Renal pelvis (tissue), 12 donors: Measurements from ENCODE around the gene SNW1. TPM values are rescaled to one million over a fixed set of nuclear protein-coding genes. Genes with fewer than 3 reads are reported as not detected.
"Not testable (repeated sequence)": the region's sequence is repeated elsewhere in the genome, so short reads cannot be mapped to it uniquely, and the experiment has no call there.

Experiments used
- DNase-seq: peaks from one replicate; pipeline ENCODE4 v3.0.0-alpha.2; 2013
- long read RNA-seq, 16 experiments: transcript quantifications; one replicate each; lab custom pipeline, GENCODE V29; 2026
- polyA plus RNA-seq, 3 donors: library from polyadenylated mRNA; unstranded; fragments of 120-200 nt; gene quantifications; one replicate each; pipeline ENCODE4 v1.2.1, GENCODE V29; 2013; ENCODE audit not compliant: insufficient read length in 3 of 3

Gene SNW1
- polyA plus RNA-seq = 10 to 100 TPM; 78.6 to 89.1 (median 81.6) TPM
- long read RNA-seq, donor 1, transcript SNW1-201 (14 exons, 2,163 nt) = major isoform, 19 of 51 reads
- long read RNA-seq, donor 1, partial matches to known transcripts = 29 of 51 reads
- long read RNA-seq, donor 1, other reads (novel, unspliced or antisense) = 0 of 51 reads
- long read RNA-seq, donor 2, transcript SNW1-201 (14 exons, 2,163 nt) = major isoform, 19 of 53 reads
- long read RNA-seq, donor 2, transcript SNW1-205 (13 exons, 1,855 nt) = minor isoform, 9 of 53 reads
- long read RNA-seq, donor 2, partial matches to known transcripts = 24 of 53 reads
- long read RNA-seq, donor 2, other reads (novel, unspliced or antisense) = 0 of 53 reads
- long read RNA-seq, donor 3, transcript SNW1-201 (14 exons, 2,163 nt) = major isoform, 10 of 33 reads
- long read RNA-seq, donor 3, partial matches to known transcripts = 20 of 33 reads
- long read RNA-seq, donor 3, other reads (novel, unspliced or antisense) = 0 of 33 reads
- long read RNA-seq, donor 4, transcript SNW1-205 (13 exons, 1,855 nt) = minor isoform, 5 of 37 reads
- long read RNA-seq, donor 4, transcript SNW1-201 (14 exons, 2,163 nt) = major isoform, 19 of 37 reads
- long read RNA-seq, donor 4, partial matches to known transcripts = 12 of 37 reads
- long read RNA-seq, donor 4, other reads (novel, unspliced or antisense) = 0 of 37 reads
- long read RNA-seq, donor 5, partial matches to known transcripts = 14 of 21 reads
- long read RNA-seq, donor 5, other reads (novel, unspliced or antisense) = 0 of 21 reads
- long read RNA-seq, donor 6, transcript SNW1-205 (13 exons, 1,855 nt) = minor isoform, 7 of 39 reads
- long read RNA-seq, donor 6, transcript SNW1-201 (14 exons, 2,163 nt) = major isoform, 12 of 39 reads
- long read RNA-seq, donor 6, partial matches to known transcripts = 19 of 39 reads
- long read RNA-seq, donor 6, other reads (novel, unspliced or antisense) = 0 of 39 reads
- long read RNA-seq, donor 7, transcript SNW1-201 (14 exons, 2,163 nt) = major isoform, 10 of 41 reads
- long read RNA-seq, donor 7, partial matches to known transcripts = 27 of 41 reads
- long read RNA-seq, donor 7, other reads (novel, unspliced or antisense) = 0 of 41 reads
- long read RNA-seq, donor 8, transcript SNW1-201 (14 exons, 2,163 nt) = major isoform, 11 of 18 reads
- long read RNA-seq, donor 8, partial matches to known transcripts = 5 of 18 reads
- long read RNA-seq, donor 8, other reads (novel, unspliced or antisense) = 0 of 18 reads
- long read RNA-seq, donor 9, transcript SNW1-201 (14 exons, 2,163 nt) = major isoform, 22 of 47 reads
- long read RNA-seq, donor 9, partial matches to known transcripts = 21 of 47 reads
- long read RNA-seq, donor 9, other reads (novel, unspliced or antisense) = 0 of 47 reads
- long read RNA-seq, donor 10, transcript SNW1-201 (14 exons, 2,163 nt) = major isoform, 10 of 38 reads
- long read RNA-seq, donor 10, transcript SNW1-205 (13 exons, 1,855 nt) = minor isoform, 6 of 38 reads
- long read RNA-seq, donor 10, partial matches to known transcripts = 21 of 38 reads
- long read RNA-seq, donor 10, other reads (novel, unspliced or antisense) = 0 of 38 reads
- long read RNA-seq, donor 11, partial matches to known transcripts = 21 of 27 reads
- long read RNA-seq, donor 11, other reads (novel, unspliced or antisense) = 0 of 27 reads
- long read RNA-seq, donor 12, transcript SNW1-201 (14 exons, 2,163 nt) = major isoform, 17 of 36 reads
- long read RNA-seq, donor 12, transcript SNW1-205 (13 exons, 1,855 nt) = minor isoform, 5 of 36 reads
- long read RNA-seq, donor 12, partial matches to known transcripts = 12 of 36 reads
- long read RNA-seq, donor 12, other reads (novel, unspliced or antisense) = 0 of 36 reads
- long read RNA-seq, donor 13, partial matches to known transcripts = 18 of 23 reads
- long read RNA-seq, donor 13, other reads (novel, unspliced or antisense) = 0 of 23 reads
- long read RNA-seq, donor 14 = 0 reads
- long read RNA-seq, donor 15 = 0 reads
- long read RNA-seq, donor 16, transcript SNW1-201 (14 exons, 2,163 nt) = major isoform, 12 of 45 reads
- long read RNA-seq, donor 16, transcript SNW1-205 (13 exons, 1,855 nt) = minor isoform, 11 of 45 reads
- long read RNA-seq, donor 16, partial matches to known transcripts = 21 of 45 reads
- long read RNA-seq, donor 16, other reads (novel, unspliced or antisense) = 0 of 45 reads

- DNase-seq = peak; percentile 94
These were observed at the start of gene SNW1 for GRCh38 chr14:77760381-77761204. SNW1 (minus strand) TSS chr14:77761156; CDS start chr14:77761127, 29 bp downstream.

- no peak for DNase-seq
These were observed 48.1 kb upstream of the SNW1 start for GRCh38 chr14:77809011-77809410.

GRCh38 chr14:77808250-77808649, 47.3 kb upstream of the SNW1 start:
- DNase-seq = no peak

GRCh38 chr14:77805706-77806105, 44.8 kb upstream of the SNW1 start:
- DNase-seq = no peak

- no peak for DNase-seq
These were observed 43.6 kb upstream of the SNW1 start for GRCh38 chr14:77804592-77804991.

- no peak for DNase-seq
These were observed 39.9 kb upstream of the SNW1 start for GRCh38 chr14:77800814-77801213.

GRCh38 chr14:77799863-77800730, 39.1 kb upstream of the SNW1 start, which contains the start of gene ADCK1:
ADCK1 (plus strand) TSS chr14:77800109; CDS start chr14:77818979, 18,870 bp downstream.
- DNase-seq = peak; percentile 77

- DNase-seq = not testable (repeated sequence)
These were observed 38.5 kb upstream of the SNW1 start for GRCh38 chr14:77799456-77799855.

- DNase-seq = no peak
These were observed 33.4 kb upstream of the SNW1 start for GRCh38 chr14:77794357-77794756.

GRCh38 chr14:77793255-77793654, 32.3 kb upstream of the SNW1 start:
- DNase-seq = not testable (repeated sequence)

GRCh38 chr14:77791225-77791600, 30.3 kb upstream of the SNW1 start:
- no peak for DNase-seq

- no peak for DNase-seq
These were observed 29.7 kb upstream of the SNW1 start for GRCh38 chr14:77790566-77791224.

GRCh38 chr14:77786148-77786547, 25.2 kb upstream of the SNW1 start:
- no peak for DNase-seq

- DNase-seq = no peak
These were observed 21.2 kb upstream of the SNW1 start for GRCh38 chr14:77782202-77782601.

GRCh38 chr14:77773966-77774365, 13.0 kb upstream of the SNW1 start:
- DNase-seq = not testable (repeated sequence)

- DNase-seq = not testable (repeated sequence)
These were observed 7.6 kb upstream of the SNW1 start for GRCh38 chr14:77768442-77769069.

GRCh38 chr14:77763978-77764377, 3.0 kb upstream of the SNW1 start:
- DNase-seq = peak; percentile 37
